GM23338 (cell line): ENCODE measurements around the gene UBL3. TPM values are rescaled to one million over a fixed set of nuclear protein-coding genes. Genes with fewer than 3 reads are reported as not detected.

Source experiments
- ATAC-seq: fragments of 200-7000 bp; cut with Tn5 transposase; 3 replicates; pipeline ENCODE4 v1.9.1; 2020
- DNase-seq: peaks from one replicate; pipeline ENCODE4 v3.0.0-alpha.2; 2015; ENCODE audit warnings: low spot score
- H2AFZ ChIP-seq: fragments of 200-600 bp; sonication (generic); 2 replicates; pipeline ENCODE4 v1.8.0; 2016; ENCODE audit warnings: antibody characterized with exemption, mild to moderate bottlenecking, moderate library complexity
- H3F3A ChIP-seq: fragments of 200-600 bp; sonication (generic); replicated peaks from 2 replicates; pipeline ENCODE4 v1.8.0; 2017; ENCODE audit warnings: antibody characterized with exemption, mixed run types, low read depth
- H3K27ac ChIP-seq: fragments of 200-600 bp; sonication (generic); 2 replicates; pipeline ENCODE4 v1.6.1; 2016; ENCODE audit warnings: low read depth
- H3K27me3 ChIP-seq: fragments of 200-600 bp; sonication (generic); 2 replicates; pipeline ENCODE4 v1.8.0; 2016; ENCODE audit warnings: mild to moderate bottlenecking, mixed run types, moderate library complexity; ENCODE audit not compliant: insufficient read depth
- H3K36me3 ChIP-seq: fragments of 200-600 bp; sonication (generic); 2 replicates; pipeline ENCODE4 v1.8.0; 2016; ENCODE audit warnings: mild to moderate bottlenecking; ENCODE audit not compliant: insufficient read depth
- H3K4me1 ChIP-seq: fragments of 200-600 bp; sonication (generic); 2 replicates; pipeline ENCODE4 v1.8.0; 2016; ENCODE audit warnings: mild to moderate bottlenecking, moderate library complexity; ENCODE audit not compliant: insufficient read depth
- H3K4me2 ChIP-seq: fragments of 200-600 bp; sonication (generic); 2 replicates; pipeline ENCODE4 v1.7.1; 2017; ENCODE audit warnings: mixed run types
- H3K4me3 ChIP-seq: fragments of 200-600 bp; sonication (generic); 2 replicates; pipeline ENCODE4 v1.6.1; 2016; ENCODE audit warnings: mixed run types
- H3K79me2 ChIP-seq: fragments of 200-600 bp; sonication (generic); replicated peaks from 2 replicates; pipeline ENCODE4 v1.8.0; 2017; ENCODE audit warnings: mild to moderate bottlenecking; ENCODE audit not compliant: insufficient read depth
- H3K9me2 ChIP-seq: fragments of 200-600 bp; sonication (generic); 2 replicates; pipeline ENCODE4 v1.8.0; 2017; ENCODE audit not compliant: insufficient read depth
- H4K20me1 ChIP-seq: fragments of 200-600 bp; sonication (generic); replicated peaks from 2 replicates; pipeline ENCODE4 v1.8.0; 2017; ENCODE audit warnings: mild to moderate bottlenecking; ENCODE audit not compliant: insufficient read depth
- H3K27ac Mint-ChIP-seq: 2 replicates; pipeline ENCODE4 v1.8.0; 2020; ENCODE audit warnings: inconsistent platforms, mild to moderate bottlenecking, moderate library complexity, mixed read lengths
- H3K27me3 Mint-ChIP-seq: 3 replicates; pipeline ENCODE4 v1.8.0; 2022; ENCODE audit warnings: low read depth, mild to moderate bottlenecking, moderate library complexity, mixed read lengths, inconsistent platforms; ENCODE audit not compliant: insufficient read depth, poor library complexity
- H3K36me3 Mint-ChIP-seq: 3 replicates; pipeline ENCODE4 v1.8.0; 2021; ENCODE audit warnings: low read depth, mild to moderate bottlenecking, inconsistent platforms, moderate library complexity, mixed read lengths
- H3K4me1 Mint-ChIP-seq: 3 replicates; pipeline ENCODE4 v1.8.0; 2020; ENCODE audit warnings: mild to moderate bottlenecking, inconsistent platforms, mixed read lengths
- H3K4me3 Mint-ChIP-seq: 3 replicates; pipeline ENCODE4 v1.8.0; 2021; ENCODE audit warnings: moderate library complexity, mild to moderate bottlenecking, inconsistent platforms, mixed read lengths
- H3K9me3 Mint-ChIP-seq: 3 replicates; pipeline ENCODE4 v1.8.0; 2020; ENCODE audit warnings: moderate library complexity, mild to moderate bottlenecking, inconsistent platforms, mixed read lengths
- CREB1 ChIP-seq: fragments of 250-450 bp; sonication (Bioruptor Pico); IDR thresholded peaks from 2 replicates; pipeline ENCODE4 v1.5.0; 2020; ENCODE audit warnings: low read depth, mild to moderate bottlenecking, moderate library complexity
- CTCF ChIP-seq, 2 experiments: fragments of 200-600 bp in 1 of 2; sonication (generic) in 1 of 2; conservative IDR thresholded peaks; 2 replicates each; pipeline versions ENCODE4 v1.5.1 to v1.6.1; 2016 to 2017; ENCODE audit warnings: antibody characterized with exemption in 2 of 2, low read depth in 2 of 2, mild to moderate bottlenecking in 2 of 2, moderate library complexity in 1 of 2
- ETS1 ChIP-seq: IDR thresholded peaks from 2 replicates; pipeline ENCODE4 v1.6.1; 2016; ENCODE audit warnings: antibody characterized with exemption
- EZH2 ChIP-seq: fragments of 200-600 bp; sonication (generic); IDR thresholded peaks from one replicate; pipeline ENCODE4 v1.8.0; 2017; ENCODE audit warnings: antibody characterized with exemption, mild to moderate bottlenecking, low read depth; ENCODE audit not compliant: unreplicated experiment
- EZH2phosphoT487 ChIP-seq: fragments of 200-600 bp; sonication (generic); IDR thresholded peaks from one replicate; pipeline ENCODE4 v1.8.1; 2018; ENCODE audit warnings: antibody characterized with exemption; ENCODE audit not compliant: unreplicated experiment
- JUNB ChIP-seq: IDR thresholded peaks from one replicate; pipeline ENCODE4 v1.6.1; 2016; ENCODE audit warnings: antibody characterized with exemption; ENCODE audit not compliant: unreplicated experiment
- NANOG ChIP-seq: IDR thresholded peaks from 2 replicates; pipeline ENCODE4 v1.6.1; 2016; ENCODE audit warnings: antibody characterized with exemption, borderline replicate concordance
- POLR2AphosphoS5 ChIP-seq: IDR thresholded peaks from 2 replicates; pipeline ENCODE4 v1.6.1; 2016; ENCODE audit warnings: antibody characterized with exemption, low read depth
- REST ChIP-seq: IDR thresholded peaks from one replicate; pipeline ENCODE4 v1.6.1; 2018; ENCODE audit warnings: antibody characterized with exemption; ENCODE audit not compliant: unreplicated experiment
- ZNF114 ChIP-seq: fragments of 250-450 bp; sonication (Bioruptor Pico); IDR thresholded peaks from 2 replicates; pipeline ENCODE4 v1.5.0; 2020; ENCODE audit warnings: mild to moderate bottlenecking, moderate library complexity
- polyA plus RNA-seq: library from polyadenylated mRNA; unstranded; fragments of >200 nt; fragmentation: Nextera tagmentation; extraction: Ambion mirVana; gene quantifications from 2 replicates; pipeline ENCODE4 v1.2.1, GENCODE V29; 2016
- total RNA-seq: library from RNA; depleted of rRNA; stranded (reverse); fragments of >200 nt; shearing (Covaris generic); gene quantifications from 2 replicates; pipeline ENCODE4 v1.2.3, GENCODE V29; 2014

UBL3 gene
- total and polyA plus RNA-seq, 2 experiments from 2014 or later, result 9.7 to 21.1 TPM

- no peaks in the 10 kb centered on the region for H3F3A ChIP-seq
- H3K27me3 ChIP-seq, result no peaks in the 10 kb centered on the region
- peaks cover 75% of the 10 kb centered on the region for H3K79me2 ChIP-seq
- TF ChIP-seq ETS1 (no peak), EZH2 (no peak)
- H3K27ac Mint-ChIP-seq, result no peak overlapping the region
- peaks cover 9% of the 10 kb centered on the region; the same call in 1 of the 2 replicates for H3K4me1 ChIP-seq
- H3K36me3 ChIP-seq, result no peaks in the 10 kb centered on the region
- no peak overlapping the region for H2AFZ ChIP-seq
- DNase-seq (no peak), ATAC-seq (no peak)
- no peak overlapping the region for H3K27ac ChIP-seq
- H3K9me2 ChIP-seq, result no peaks in the 10 kb centered on the region
- no peaks in the 10 kb centered on the region; the same call in 1 of the 2 replicates for H4K20me1 ChIP-seq
- H3K4me2 ChIP-seq, result no peak overlapping the region
- H3K4me3 Mint-ChIP-seq, result no peak overlapping the region
- no peaks in the 10 kb centered on the region; the same call in 2 of the 3 replicates for H3K9me3 Mint-ChIP-seq
- no peak overlapping the region for H3K4me3 ChIP-seq
- no peaks in the 10 kb centered on the region for H3K36me3 Mint-ChIP-seq
- peaks cover 20% of the 10 kb centered on the region for H3K4me1 Mint-ChIP-seq
- H3K27me3 Mint-ChIP-seq, result peaks cover 7% of the 10 kb centered on the region
Measured at GRCh38 chr13:29791997-29792780, 58.2 kb downstream of the UBL3 start.

- no peak for DNase-seq
- H3K27me3 ChIP-seq, result no peaks in the 10 kb centered on the region
- no peak for ATAC-seq
- H3K4me1 Mint-ChIP-seq, result peaks cover 17% of the 10 kb centered on the region
- peaks cover 71% of the 10 kb centered on the region for H3K79me2 ChIP-seq
- no peak overlapping the region for H3K4me3 Mint-ChIP-seq
- H3K27ac ChIP-seq, result no peak overlapping the region
- no peaks in the 10 kb centered on the region for H3K36me3 Mint-ChIP-seq
- H3K4me2 ChIP-seq, result no peak overlapping the region
- H3K4me3 ChIP-seq, result no peak overlapping the region
- H3K36me3 ChIP-seq, result no peaks in the 10 kb centered on the region
- peaks cover 6% of the 10 kb centered on the region; the same call in 1 of the 2 replicates for H3K4me1 ChIP-seq
- no peak overlapping the region for H2AFZ ChIP-seq
- no peaks in the 10 kb centered on the region for H3F3A ChIP-seq
- TF ChIP-seq JUNB (no peak), NANOG (no peak), EZH2phosphoT487 (no peak), CREB1 (CRISPR knock-in tag) (no peak)
- H3K27me3 Mint-ChIP-seq, result peaks cover 7% of the 10 kb centered on the region
- H3K27ac Mint-ChIP-seq, result no peak overlapping the region
- no peaks in the 10 kb centered on the region; the same call in 2 of the 3 replicates for H3K9me3 Mint-ChIP-seq
- H3K9me2 ChIP-seq, result no peaks in the 10 kb centered on the region
- H4K20me1 ChIP-seq, result no peaks in the 10 kb centered on the region; the same call in 1 of the 2 replicates
Measured at GRCh38 chr13:29791508-29791907, 58.9 kb downstream of the UBL3 start.

GRCh38 chr13:29786698-29787097, 63.7 kb downstream of the UBL3 start:
- DNase-seq (no peak), ATAC-seq (no peak)
- H3K27me3 Mint-ChIP-seq, result no peaks in the 10 kb centered on the region
- H3K9me2 ChIP-seq, result no peaks in the 10 kb centered on the region
- H3K27ac ChIP-seq, result no peak overlapping the region
- no peak overlapping the region for H3K4me2 ChIP-seq
- no peaks in the 10 kb centered on the region for H3K27me3 ChIP-seq
- no peaks in the 10 kb centered on the region for H3F3A ChIP-seq
- H3K36me3 Mint-ChIP-seq, result no peaks in the 10 kb centered on the region
- H3K4me1 ChIP-seq, result no peaks in the 10 kb centered on the region
- H3K4me1 Mint-ChIP-seq, result peaks cover 16% of the 10 kb centered on the region
- H4K20me1 ChIP-seq, result peaks cover 3% of the 10 kb centered on the region; the same call in 1 of the 2 replicates
- no peak overlapping the region for H2AFZ ChIP-seq
- no peak overlapping the region for H3K4me3 Mint-ChIP-seq
- no peak overlapping the region for H3K27ac Mint-ChIP-seq
- H3K79me2 ChIP-seq, result peaks cover 73% of the 10 kb centered on the region
- no peaks in the 10 kb centered on the region for H3K36me3 ChIP-seq
- H3K9me3 Mint-ChIP-seq, result no peaks in the 10 kb centered on the region; the same call in 2 of the 3 replicates
- no peak overlapping the region for H3K4me3 ChIP-seq
- TF ChIP-seq POLR2AphosphoS5 (no peak), REST (no peak), JUNB (no peak), CTCF (conservative IDR thresholded peaks at IDR 0.05; ENCODE audit: low read depth in 2 of 2) (no peak), ZNF114 (no peak), ETS1 (no peak), EZH2phosphoT487 (no peak)
